Measurements from ENCODE around the gene DOCK3.
"Not testable (repeated sequence)": the region's sequence is repeated elsewhere in the genome, so short reads cannot be mapped to it uniquely, and the experiment has no call there.

DOCK3 gene

GRCh38 chr3:50688602-50689001, 13.9 kb downstream of the DOCK3 start:
- DNase-seq = not testable (repeated sequence)

- no peak for DNase-seq
Measured at GRCh38 chr3:50689558-50689957, 14.8 kb downstream of the DOCK3 start.

GRCh38 chr3:50695031-50695430, 20.3 kb downstream of the DOCK3 start:
- no peak for DNase-seq

- DNase-seq = no peak
Measured at GRCh38 chr3:50696276-50696675, 21.5 kb downstream of the DOCK3 start.

GRCh38 chr3:50698269-50698668, 23.5 kb downstream of the DOCK3 start:
- no peak for DNase-seq

GRCh38 chr3:50708620-50709019, 33.9 kb downstream of the DOCK3 start:
- no peak for DNase-seq

GRCh38 chr3:50714946-50715345, 40.2 kb downstream of the DOCK3 start:
- DNase-seq = no peak

GRCh38 chr3:50724831-50725230, 50.1 kb downstream of the DOCK3 start:
- no peak for DNase-seq

GRCh38 chr3:50734985-50735384, 60.3 kb downstream of the DOCK3 start:
- DNase-seq = no peak

GRCh38 chr3:50737193-50737905, 62.6 kb downstream of the DOCK3 start:
- no peak for DNase-seq

- no peak for DNase-seq
Measured at GRCh38 chr3:50737906-50738598, 63.3 kb downstream of the DOCK3 start.

- DNase-seq = no peak
Measured at GRCh38 chr3:50743643-50744042, 68.9 kb downstream of the DOCK3 start.

- no peak for DNase-seq
Measured at GRCh38 chr3:50749822-50750221, 75.1 kb downstream of the DOCK3 start.

GRCh38 chr3:50759015-50759414, 84.3 kb downstream of the DOCK3 start:
- DNase-seq = no peak

- no peak for DNase-seq
Measured at GRCh38 chr3:50777680-50778079, 103.0 kb downstream of the DOCK3 start.

GRCh38 chr3:50781766-50782165, 107.0 kb downstream of the DOCK3 start:
- not testable (repeated sequence) for DNase-seq

GRCh38 chr3:50786631-50787030, 111.9 kb downstream of the DOCK3 start:
- DNase-seq = no peak

GRCh38 chr3:50790894-50791293, 116.2 kb downstream of the DOCK3 start:
- not testable (repeated sequence) for DNase-seq

GRCh38 chr3:50792568-50792967, 117.8 kb downstream of the DOCK3 start:
- DNase-seq = no peak

GRCh38 chr3:50803805-50804204, 129.1 kb downstream of the DOCK3 start:
- DNase-seq = not testable (repeated sequence)

- DNase-seq = not testable (repeated sequence)
Measured at GRCh38 chr3:50804376-50804775, 129.6 kb downstream of the DOCK3 start.

- DNase-seq = no peak
Measured at GRCh38 chr3:50805321-50805720, 130.6 kb downstream of the DOCK3 start.

GRCh38 chr3:50806031-50806430, 131.3 kb downstream of the DOCK3 start:
- no peak for DNase-seq

GRCh38 chr3:50806806-50807205, 132.1 kb downstream of the DOCK3 start:
- DNase-seq = no peak

GRCh38 chr3:50807266-50807665, 132.5 kb downstream of the DOCK3 start:
- no peak for DNase-seq

Measured in MV-4-11 (cell line).